BJ (cell line): ENCODE data around the gene TUBB4B. TPM values are rescaled to one million over a fixed set of nuclear protein-coding genes. Genes with fewer than 3 reads are reported as not detected.
"Not testable (repeated sequence)": the region's sequence is repeated elsewhere in the genome, so short reads cannot be mapped to it uniquely, and the experiment has no call there.

Source experiments
- CTCF ChIA-PET: fragments of 350-600 bp; formaldehyde crosslinking; extraction: SDS; loops from one replicate; lab custom pipeline; 2021; ENCODE audit warnings: antibody characterized with exemption, inconsistent platforms; lab: Yijun Ruan, JAX
- POLR2A ChIA-PET: fragments of 300-600 bp; sonication (Branson Sonifier 250); formaldehyde crosslinking; extraction: SDS; loops from one replicate; lab custom pipeline; 2021; ENCODE audit warnings: antibody characterized with exemption; lab: Charles Lee
- DNase-seq: peaks from one replicate; pipeline ENCODE4 v3.0.0-alpha.2; 2011; ENCODE audit warnings: low read depth
- H3K27me3 ChIP-seq: 2 replicates; pipeline ENCODE4 v1.6.0; 2011; ENCODE audit warnings: low read length; ENCODE audit not compliant: control insufficient read depth, insufficient read depth
- H3K36me3 ChIP-seq: 2 replicates; pipeline ENCODE4 v1.5.1; 2011; ENCODE audit warnings: low read length; ENCODE audit not compliant: control insufficient read depth, insufficient read depth
- H3K4me3 ChIP-seq: 2 replicates; pipeline ENCODE4 v1.5.1; 2011; ENCODE audit warnings: low read depth, mild to moderate bottlenecking, control low read depth, low read length
- CTCF ChIP-seq: IDR thresholded peaks from 2 replicates; pipeline ENCODE4 v1.5.1; 2011; ENCODE audit warnings: low read depth, mild to moderate bottlenecking, control low read depth, inconsistent platforms, low read length, moderate library complexity; ENCODE audit not compliant: insufficient read depth
- polyA plus RNA-seq: library from polyadenylated mRNA; depleted of rRNA; stranded (reverse); fragments of >200 nt; gene quantifications from 2 replicates; pipeline ENCODE4 v1.2.3, GENCODE V29; 2011

Gene TUBB4B
- polyA plus RNA-seq, 1 experiment, result 385 TPM

- TF ChIP-seq CTCF, result no peak
- Histone ChIP-seq H3K27me3 (no peaks in the 10 kb centered on the region), H3K4me3 (peak overlapping the region; percentile 97), H3K36me3 (peaks cover 11% of the 10 kb centered on the region)
- CTCF ChIA-PET, result interaction anchor here (1.0 to 2.5 kb wide), 7 partner anchors 10 to 195 kb away, joined by 3 to 13 read pairs (median 5); partner anchors contain the start of genes NPDC1, RNF224 and STPG3
- POLR2A ChIA-PET, result interaction anchor here (1.4 kb wide), 1 partner anchor 13 kb away, joined by 4 read pairs; the partner anchor contains the start of gene NELFB
- no peak for DNase-seq
Observed at GRCh38 chr9:137241490-137242268, 592 bp downstream of the TUBB4B start.

GRCh38 chr9:137242269-137243203, 1.4 kb downstream of the TUBB4B start:
- ChIA-PET CTCF (interaction anchor here (1.0 to 1.7 kb wide), 6 partner anchors 9 to 300 kb away, joined by 3 to 6 read pairs (median 4); partner anchors contain the start of genes NELFB, RNF224 and STPG3), POLR2A (interaction anchor here (1.4 kb wide), 1 partner anchor 12 kb away, joined by 4 read pairs; the partner anchor contains the start of gene NELFB)
- no peak for DNase-seq

GRCh38 chr9:137243266-137243625, 2.2 kb downstream of the TUBB4B start:
- POLR2A ChIA-PET, result interaction anchor here (1.4 kb wide), 1 partner anchor 11 kb away, joined by 4 read pairs; the partner anchor contains the start of gene NELFB
- DNase-seq, H3K27me3 ChIP-seq, H3K4me3 ChIP-seq: not testable (repeated sequence)
- CTCF ChIA-PET, result interaction anchor here (1.0 to 1.7 kb wide), 5 partner anchors 8 to 300 kb away, joined by 3 to 5 read pairs (median 3); partner anchors contain the start of genes NELFB, RNF224 and STPG3
- peaks cover 11% of the 10 kb centered on the region for H3K36me3 ChIP-seq

More at GRCh38 chr9:137242269-137243203, 1.4 kb downstream of the TUBB4B start:
- TF ChIP-seq CTCF, result no peak
- Histone ChIP-seq H3K36me3 (peaks cover 11% of the 10 kb centered on the region), H3K4me3 (peak overlapping the region; percentile 97), H3K27me3 (no peaks in the 10 kb centered on the region)

GRCh38 chr9:137243626-137244485, 2.8 kb downstream of the TUBB4B start:
- CTCF ChIA-PET, result interaction anchor here (1.3 to 2.5 kb wide), 5 partner anchors 7 to 180 kb away, joined by 3 to 10 read pairs (median 5); partner anchors contain the start of genes RNF224 and STPG3
- DNase-seq, result no peak
- peaks cover 11% of the 10 kb centered on the region for H3K36me3 ChIP-seq
- POLR2A ChIA-PET, result interaction anchor here (0.9 kb wide), 1 partner anchor 11 kb away, joined by 3 read pairs; the partner anchor contains the start of gene NELFB
- H3K27me3 ChIP-seq, result no peaks in the 10 kb centered on the region
- H3K4me3 ChIP-seq, result no peak overlapping the region
- 0 out of 2 replicates have a peak, but pooled peaks have one; percentile 7 for TF ChIP-seq CTCF
